ENCODE data around the gene SSTR3.

- TF ChIP-seq, protein P1, sequence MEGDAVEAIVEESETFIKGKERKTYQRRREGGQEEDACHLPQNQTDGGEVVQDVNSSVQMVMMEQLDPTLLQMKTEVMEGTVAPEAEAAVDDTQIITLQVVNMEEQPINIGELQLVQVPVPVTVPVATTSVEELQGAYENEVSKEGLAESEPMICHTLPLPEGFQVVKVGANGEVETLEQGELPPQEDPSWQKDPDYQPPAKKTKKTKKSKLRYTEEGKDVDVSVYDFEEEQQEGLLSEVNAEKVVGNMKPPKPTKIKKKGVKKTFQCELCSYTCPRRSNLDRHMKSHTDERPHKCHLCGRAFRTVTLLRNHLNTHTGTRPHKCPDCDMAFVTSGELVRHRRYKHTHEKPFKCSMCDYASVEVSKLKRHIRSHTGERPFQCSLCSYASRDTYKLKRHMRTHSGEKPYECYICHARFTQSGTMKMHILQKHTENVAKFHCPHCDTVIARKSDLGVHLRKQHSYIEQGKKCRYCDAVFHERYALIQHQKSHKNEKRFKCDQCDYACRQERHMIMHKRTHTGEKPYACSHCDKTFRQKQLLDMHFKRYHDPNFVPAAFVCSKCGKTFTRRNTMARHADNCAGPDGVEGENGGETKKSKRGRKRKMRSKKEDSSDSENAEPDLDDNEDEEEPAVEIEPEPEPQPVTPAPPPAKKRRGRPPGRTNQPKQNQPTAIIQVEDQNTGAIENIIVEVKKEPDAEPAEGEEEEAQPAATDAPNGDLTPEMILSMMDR (IDR thresholded peaks at IDR 0.05; ENCODE audit: low read depth, low read length, poor library complexity, severe bottlenecking) = no peak
- TF ChIP-seq EZH2phosphoT487 (IDR thresholded peaks at IDR 0.05; ENCODE audit: borderline replicate concordance, low read length) = no peak
Measured at GRCh38 chr22:37175414-37176281, 36.6 kb downstream of the SSTR3 start.

Measured in DOHH2 (cell line).